ENCODE data around the gene RALGPS2.

RALGPS2 gene

DNA sequence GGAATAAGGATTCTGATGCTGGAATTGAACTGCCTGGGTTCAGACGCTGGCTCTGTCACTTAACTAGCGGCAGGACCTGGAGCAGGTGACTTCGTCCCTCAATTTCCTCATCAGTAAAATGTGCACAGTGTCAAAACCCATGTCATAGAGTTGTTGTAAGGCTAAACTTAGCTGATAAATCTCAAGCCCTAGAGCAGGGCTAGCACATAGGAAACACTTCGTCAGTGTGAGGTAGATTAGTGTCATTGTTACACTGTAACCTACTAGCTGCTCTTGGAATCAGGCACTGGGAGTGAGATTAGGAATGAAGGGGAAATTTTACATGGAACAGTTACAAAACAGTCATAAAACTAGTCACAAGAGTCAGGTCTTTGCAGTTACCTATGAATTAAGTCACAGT is 202.0 kb downstream of the RALGPS2 start:
- no peak for DNase-seq

- no peak for DNase-seq
These were observed 203.0 kb downstream of the RALGPS2 start for GRCh38 chr1:178928041-178928440.

DNA sequence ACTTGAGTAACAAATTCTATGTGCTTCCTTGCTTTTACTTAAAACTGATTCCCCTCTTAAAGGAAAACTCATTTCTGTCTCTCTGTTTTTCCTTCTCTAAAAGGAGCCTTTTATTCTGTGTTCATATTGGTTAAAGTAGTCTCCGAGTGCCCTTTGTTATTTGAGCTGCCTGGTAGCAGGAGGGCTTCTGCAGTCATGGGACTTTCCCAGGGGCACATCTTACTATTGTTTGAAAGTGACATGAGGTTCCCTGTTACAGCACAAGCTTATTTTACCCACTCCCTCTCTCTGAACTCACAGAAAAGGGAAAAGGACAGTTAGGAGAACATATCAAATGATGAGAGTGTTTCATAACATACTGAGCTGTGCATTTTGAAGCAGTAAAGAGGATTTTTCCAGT is 203.9 kb downstream of the RALGPS2 start:
- no peak for DNase-seq

DNA sequence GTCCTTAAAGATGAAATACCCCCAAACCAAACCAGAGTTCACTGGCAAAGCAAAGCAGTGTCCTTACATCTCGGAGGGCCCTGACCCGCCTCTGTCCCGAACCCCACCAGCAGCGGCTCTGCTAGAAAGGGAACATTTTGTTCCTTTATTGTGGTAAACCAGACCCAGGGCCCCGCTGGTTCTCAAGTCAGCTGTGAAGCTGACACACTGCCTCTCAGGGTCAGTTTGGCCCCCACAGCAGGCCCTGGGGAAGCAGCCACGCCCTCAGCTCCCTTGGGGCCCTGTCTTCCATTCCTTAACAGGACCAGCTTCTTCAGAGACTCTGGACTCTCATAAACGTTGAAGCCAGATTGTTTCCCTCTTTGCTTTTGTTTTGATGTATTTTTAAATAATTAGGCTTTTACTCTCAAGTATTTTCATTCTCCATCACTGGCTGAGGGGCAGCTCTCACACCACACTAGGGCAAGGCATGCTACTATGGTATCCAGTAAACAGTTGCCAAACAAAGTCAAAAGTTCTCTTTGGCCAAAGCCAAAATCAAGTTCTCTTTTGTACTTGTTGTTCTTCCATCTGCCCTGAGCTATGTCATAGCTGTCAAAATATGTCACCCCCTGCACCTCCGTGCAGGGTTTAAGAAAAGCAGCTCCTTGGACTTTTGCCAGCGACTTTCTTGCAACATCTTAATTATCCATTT is 207.0 kb downstream of the RALGPS2 start:
- no peak for DNase-seq

GRCh38 chr1:178932552-178932906 is 207.5 kb downstream of the RALGPS2 start:
- no peak for DNase-seq

GRCh38 chr1:178933105-178933561 is 208.1 kb downstream of the RALGPS2 start:
- DNase-seq, result no peak

DNA sequence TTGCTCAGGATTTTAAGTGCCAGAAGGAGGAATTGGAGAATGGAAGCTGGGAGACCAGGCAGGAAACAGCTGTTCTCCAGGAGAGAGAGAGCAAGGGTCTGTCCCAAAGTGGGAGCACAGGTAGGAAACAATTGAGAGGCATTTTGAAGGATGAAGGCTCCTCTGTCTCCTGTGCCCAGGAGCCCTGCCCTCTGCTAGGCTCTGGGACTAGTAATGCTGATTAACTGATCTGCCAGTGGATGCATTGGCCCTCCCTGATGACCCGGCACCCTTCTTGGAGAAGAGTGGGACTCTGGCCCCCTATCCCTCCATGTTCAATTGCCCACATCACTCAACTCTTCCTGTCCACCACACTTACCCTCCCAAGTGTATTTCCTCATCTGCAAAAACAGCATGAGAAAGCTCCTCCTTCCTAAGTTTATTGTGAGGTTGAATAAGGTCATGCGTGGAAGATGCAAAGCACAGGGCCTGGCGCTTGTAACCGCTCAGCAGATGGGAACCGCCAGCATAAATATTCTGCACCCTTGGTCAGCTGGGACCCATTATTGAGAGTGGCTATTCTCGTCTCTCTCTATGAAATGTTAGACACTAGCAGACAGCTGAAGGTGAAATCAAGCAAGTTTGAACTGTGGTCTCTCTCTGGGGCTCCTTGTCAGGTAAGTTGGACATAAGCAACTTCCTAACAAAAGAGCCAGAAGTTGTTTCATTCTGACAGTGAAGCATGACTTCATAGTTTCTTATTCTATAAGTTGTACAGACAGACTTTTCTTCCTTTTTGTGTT is 208.9 kb downstream of the RALGPS2 start:
- no peak for DNase-seq

- DNase-seq, result no peak
These were observed 209.5 kb downstream of the RALGPS2 start for GRCh38 chr1:178934546-178934945.

DNA sequence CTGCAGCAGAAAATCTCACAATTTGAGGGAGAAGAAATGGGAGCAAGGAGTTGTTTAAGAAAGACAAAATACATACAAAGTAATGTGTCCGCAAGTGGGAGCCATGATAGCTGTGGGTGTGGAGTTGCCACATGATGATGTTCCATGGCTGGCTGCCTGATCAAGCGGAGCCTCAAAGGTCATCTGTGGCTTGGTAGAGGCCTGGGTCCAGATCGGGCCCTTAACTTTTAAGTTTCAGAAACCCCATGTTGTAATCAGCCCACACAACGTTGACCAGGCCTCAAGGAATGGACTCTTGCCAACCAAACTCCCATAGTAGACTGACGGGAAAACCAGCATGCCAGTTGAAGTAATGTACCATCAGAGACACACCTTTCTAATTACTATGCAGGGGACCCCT is 210.6 kb downstream of the RALGPS2 start:
- DNase-seq, result no peak

DNA sequence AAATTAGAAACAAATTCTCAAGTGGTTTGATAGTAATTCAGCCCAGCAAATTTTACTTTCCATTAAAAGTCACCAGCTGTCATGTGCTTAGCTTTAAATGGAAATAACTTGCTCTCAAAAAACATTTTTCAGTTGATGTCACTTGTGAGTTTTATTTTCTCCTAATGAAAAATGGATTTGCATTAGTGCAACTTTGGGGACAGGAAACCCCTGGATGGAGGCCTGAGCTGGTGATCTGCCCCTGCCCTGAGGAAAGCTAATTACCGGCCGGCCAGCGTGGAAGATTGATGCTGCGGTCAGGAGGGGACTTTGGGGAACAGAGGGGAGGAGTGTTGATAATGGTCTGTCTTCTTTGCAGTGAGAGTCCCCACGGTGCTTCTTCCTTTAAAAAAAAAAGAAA is 212.7 kb downstream of the RALGPS2 start:
- DNase-seq, result no peak

DNA sequence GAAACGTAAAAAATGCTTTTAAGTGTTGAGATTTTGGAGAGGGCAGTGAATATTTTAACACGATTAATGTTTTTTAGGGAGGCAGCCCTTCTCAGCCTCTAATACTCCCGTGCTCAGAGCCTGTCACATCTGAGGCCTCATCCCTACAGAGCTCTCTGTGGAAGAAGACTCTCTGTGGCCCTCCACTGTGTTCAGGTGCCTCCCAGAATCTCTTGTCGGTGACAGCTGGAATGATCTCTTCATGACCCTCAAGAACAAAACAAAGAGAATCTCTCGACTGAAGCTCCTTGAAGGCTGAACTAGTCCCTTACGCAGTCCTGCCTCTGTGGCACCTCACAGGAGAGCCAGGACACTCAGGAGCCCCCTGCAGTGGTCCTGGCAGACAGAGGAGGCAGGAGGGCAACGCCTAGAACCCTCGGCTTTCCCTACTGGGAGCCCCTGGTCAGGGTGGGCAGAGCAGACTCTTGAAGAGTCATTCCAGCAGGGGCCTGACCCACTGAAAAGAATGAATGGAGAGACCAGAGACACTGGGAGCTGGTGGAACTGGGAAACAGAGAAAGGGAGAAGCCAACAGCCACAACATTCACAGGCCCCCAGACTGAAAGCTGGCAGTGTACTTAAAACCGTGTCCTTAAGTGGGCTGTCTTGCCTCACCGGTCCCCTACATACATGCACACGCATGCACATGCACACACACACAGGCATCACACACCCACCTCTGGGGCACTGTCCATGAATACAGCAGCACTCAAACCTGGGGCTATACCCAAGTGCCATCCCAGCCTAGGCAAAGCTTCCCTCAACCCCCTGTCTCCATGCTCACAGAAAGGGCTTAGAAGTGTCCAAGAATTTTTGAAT is 213.3 kb downstream of the RALGPS2 start:
- DNase-seq, result no peak

GRCh38 chr1:178938959-178939317 is 213.9 kb downstream of the RALGPS2 start:
- DNase-seq, result no peak

GRCh38 chr1:178939338-178940067 is 214.5 kb downstream of the RALGPS2 start:
- no peak for DNase-seq

DNA sequence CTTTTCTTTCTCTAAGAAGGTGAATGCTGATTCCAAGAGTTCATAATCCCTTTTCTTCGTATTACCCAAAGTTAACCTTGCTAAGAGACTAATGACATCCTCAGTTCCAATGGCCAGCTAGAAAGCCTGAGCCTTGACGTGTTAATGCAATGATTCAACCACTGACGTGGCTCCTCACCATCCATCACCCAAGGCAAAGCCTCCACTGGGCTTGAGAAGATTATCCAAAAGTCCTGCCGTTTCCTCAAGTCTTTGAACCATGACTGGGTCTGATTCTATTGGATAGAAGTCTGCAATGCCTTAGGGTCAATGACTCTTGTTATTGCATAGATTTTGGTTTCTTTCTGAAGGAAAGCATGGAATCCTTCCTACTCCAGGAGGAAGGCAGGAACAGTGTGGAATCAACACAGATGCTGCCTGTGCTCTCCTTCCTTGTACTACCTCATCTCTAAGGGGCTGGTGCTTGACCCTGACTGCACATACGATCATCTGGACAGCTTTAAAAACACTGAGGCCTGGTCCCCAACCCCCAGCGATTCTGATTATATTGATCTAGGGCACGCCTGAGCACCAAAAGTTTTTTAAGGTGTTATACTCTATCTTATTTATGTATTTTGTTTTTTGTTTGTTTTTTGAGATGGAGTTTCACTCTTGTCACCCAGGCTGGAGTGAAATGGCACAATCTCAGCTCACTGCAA is 215.2 kb downstream of the RALGPS2 start:
- no peak for DNase-seq

DNA sequence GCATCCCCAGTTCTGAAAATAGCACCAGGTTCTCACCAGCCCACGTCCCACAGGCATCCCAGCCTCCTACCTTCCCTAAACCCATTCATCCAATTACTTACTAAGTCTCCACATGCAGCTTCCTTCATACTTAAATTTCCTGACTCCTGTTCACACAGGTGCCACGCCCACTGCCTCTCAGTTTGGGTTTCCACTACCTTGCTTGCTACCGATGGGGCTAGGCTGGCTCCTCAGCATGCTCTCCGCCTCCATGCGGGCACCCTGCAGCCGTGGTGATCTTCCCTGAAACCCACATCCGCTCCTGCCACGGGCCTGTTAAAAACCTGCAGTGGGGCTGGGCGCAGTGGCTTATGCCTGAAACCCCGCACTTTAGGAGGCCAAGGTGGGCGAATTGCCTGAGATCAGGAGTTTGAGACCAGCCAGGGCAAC is 216.2 kb downstream of the RALGPS2 start:
- DNase-seq, result no peak

DNA sequence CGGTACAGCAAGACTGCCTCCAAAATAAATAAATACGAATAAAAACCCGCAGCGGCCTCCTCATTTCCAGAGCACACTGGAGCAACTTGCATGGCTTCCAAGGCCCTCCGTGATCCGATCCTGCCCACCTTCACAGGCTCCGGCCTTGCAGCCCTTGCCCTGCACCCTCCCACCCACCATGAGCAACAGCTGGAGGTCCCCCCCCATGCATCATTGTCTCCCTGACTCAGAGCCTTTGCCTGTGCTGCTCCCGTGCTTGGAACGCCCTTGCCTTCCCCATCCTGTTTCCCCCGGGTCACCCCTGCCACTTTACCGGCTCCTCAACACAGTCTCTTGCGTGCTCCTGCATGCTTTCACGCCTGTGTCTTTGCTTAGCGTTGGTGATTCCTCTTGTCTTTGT is 216.8 kb downstream of the RALGPS2 start:
- no peak for DNase-seq

DNA sequence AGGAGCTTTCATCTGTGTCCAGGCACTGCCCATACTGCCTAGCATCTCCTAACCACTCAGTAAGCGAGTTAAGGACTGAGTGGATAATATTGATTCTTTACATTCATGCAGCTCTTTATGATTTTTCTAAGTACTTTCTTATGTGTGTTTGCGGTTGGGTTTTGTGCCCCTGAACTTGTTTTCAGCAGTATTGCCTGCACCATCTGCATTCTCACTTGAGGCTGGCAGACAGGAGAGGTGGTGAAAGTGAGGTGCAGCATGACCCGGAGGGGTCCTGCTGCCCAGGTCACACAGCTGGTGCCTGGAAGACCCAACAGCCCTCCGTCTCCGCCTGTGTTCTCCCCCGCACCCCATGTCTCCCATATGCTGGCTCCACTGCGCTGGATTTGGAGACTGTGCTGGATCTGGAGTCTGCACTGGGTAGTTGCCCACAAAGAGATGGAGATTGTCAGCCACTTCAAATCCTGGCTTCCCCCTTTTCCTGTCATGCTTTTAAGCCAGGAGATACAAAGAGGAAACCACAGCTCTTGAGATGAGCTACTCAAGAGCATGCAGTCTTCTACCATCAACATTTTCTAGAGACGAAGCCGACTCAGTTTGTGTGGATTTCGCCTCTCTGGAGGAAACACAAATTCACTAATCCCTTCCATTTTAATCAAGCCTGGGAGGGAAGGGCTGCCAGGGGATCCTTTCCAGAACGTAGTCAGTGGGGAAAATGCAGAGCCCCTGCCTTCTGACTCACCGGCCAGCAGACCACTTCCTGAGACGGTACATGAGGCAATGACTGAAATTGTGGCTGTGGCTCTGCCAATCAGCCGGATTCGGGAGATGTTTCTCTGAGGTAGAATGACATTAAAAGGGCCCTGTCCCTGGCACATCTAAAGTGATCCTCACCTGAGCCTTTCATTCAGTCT is 217.5 kb downstream of the RALGPS2 start:
- DNase-seq, result no peak

GRCh38 chr1:178944729-178945128 is 219.7 kb downstream of the RALGPS2 start:
- DNase-seq, result no peak

DNA sequence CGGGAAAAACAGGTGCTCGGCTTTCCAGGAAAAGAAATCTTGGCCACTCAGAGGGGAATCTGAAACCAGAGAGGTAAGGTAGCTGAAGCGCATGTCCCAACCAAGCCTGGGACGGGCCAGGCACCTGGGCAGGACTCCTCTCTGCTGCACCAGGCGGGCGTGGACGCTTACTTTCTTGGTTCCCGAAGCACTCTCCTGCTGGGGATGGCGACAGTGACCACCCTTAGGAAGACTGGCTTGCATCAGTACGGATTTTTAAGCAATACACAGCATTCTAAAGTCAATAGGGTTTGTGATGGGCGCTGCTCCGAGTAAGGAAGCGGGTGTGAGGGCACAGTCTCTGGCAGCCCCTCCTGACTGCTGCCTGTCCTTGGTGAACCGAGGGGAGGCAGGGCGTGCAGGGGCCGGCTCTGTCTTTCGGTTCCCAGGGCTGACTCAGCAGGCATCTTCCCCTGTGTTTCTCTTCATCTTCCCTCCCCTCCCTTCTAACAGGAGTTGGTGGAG is 220.8 kb downstream of the RALGPS2 start:
- DNase-seq, result no peak

DNA sequence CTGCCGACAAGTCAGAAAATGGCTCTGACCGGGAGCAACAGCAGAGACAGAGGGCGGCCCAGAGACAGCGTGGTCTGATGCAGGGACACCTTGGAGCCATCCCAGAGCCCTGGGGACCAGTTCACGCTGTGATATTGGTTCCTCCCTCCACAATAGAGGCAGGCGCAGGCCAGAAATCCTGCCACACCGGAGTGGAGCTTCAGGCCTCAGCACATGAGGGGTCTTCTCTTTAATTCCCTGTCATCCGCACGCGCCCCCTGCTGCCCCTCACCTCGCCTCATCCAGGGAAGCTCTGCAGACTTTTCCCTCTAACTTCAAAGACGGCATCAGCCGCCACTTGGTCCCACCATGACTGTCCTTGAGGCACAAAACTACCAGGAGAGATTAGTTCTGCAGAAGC is 221.4 kb downstream of the RALGPS2 start:
- DNase-seq, result no peak

All from KG1 (cell line).